K562 (cell line): Measurements from ENCODE around the gene ZNF350. TPM values are rescaled to one million over a fixed set of nuclear protein-coding genes. Genes with fewer than 3 reads are reported as not detected.
A peak's percentile ranks its signal among the peaks of the same experiment; 100 is the strongest.

Source experiments
- ASH1L ChIP-seq: fragments of 450-650 bp; IDR thresholded peaks from 2 replicates; pipeline ENCODE4 v1.6.1; 2018; ENCODE audit warnings: borderline replicate concordance, mild to moderate bottlenecking, low read depth; ENCODE audit not compliant: partially characterized antibody
- CREM ChIP-seq: IDR thresholded peaks from 2 replicates; pipeline ENCODE4 v1.6.1; 2014; ENCODE audit warnings: antibody characterized with exemption, low read depth
- ELF1 ChIP-seq: fragments of 200-800 bp; sonication (Bioruptor generic); IDR thresholded peaks from 2 replicates; pipeline ENCODE4 v1.6.1; 2016; ENCODE audit warnings: missing genetic modification characterization, missing compliant biosample characterization
- ELF2 ChIP-seq: fragments of 250-450 bp; sonication (Bioruptor Pico); IDR thresholded peaks from 2 replicates; pipeline ENCODE4 v1.5.0; 2021; ENCODE audit warnings: mild to moderate bottlenecking
- EP300 ChIP-seq: IDR thresholded peaks from 2 replicates; pipeline ENCODE4 v1.6.1; 2012; ENCODE audit warnings: low read length, improper control_type of control experiment
- FOXJ2 ChIP-seq: fragments of 200-800 bp; sonication (Bioruptor generic); IDR thresholded peaks from 2 replicates; pipeline ENCODE4 v1.6.1; 2016; ENCODE audit warnings: missing genetic modification characterization, missing compliant biosample characterization
- GABPB1 ChIP-seq: sonication (generic); formaldehyde crosslinking; IDR thresholded peaks from 2 replicates; pipeline ENCODE4 v1.8.0; 2022; ENCODE audit warnings: mild to moderate bottlenecking, missing genetic modification reagents
- KLF1 ChIP-seq: fragments of 450-650 bp; IDR thresholded peaks from 2 replicates; pipeline ENCODE4 v1.6.1; 2016; ENCODE audit warnings: missing genetic modification characterization, missing compliant biosample characterization
- L3MBTL2 ChIP-seq: fragments of 450-650 bp; IDR thresholded peaks from 2 replicates; pipeline ENCODE4 v1.6.1; 2016; ENCODE audit warnings: mild to moderate bottlenecking, moderate library complexity
- MED1 ChIP-seq: sonication (generic); formaldehyde crosslinking; IDR thresholded peaks from 2 replicates; pipeline ENCODE4 v1.8.1; 2023; ENCODE audit warnings: missing genetic modification reagents, borderline replicate concordance
- NFYB ChIP-seq: IDR thresholded peaks from 2 replicates; pipeline ENCODE4 v1.6.1; 2011; ENCODE audit warnings: mild to moderate bottlenecking, moderate library complexity; ENCODE audit not compliant: insufficient read length; ENCODE audit errors: extremely low read depth
- NR1H2 ChIP-seq: sonication (generic); formaldehyde crosslinking; IDR thresholded peaks from 2 replicates; pipeline ENCODE4 v1.4.0; 2020; ENCODE audit warnings: mild to moderate bottlenecking, missing genetic modification reagents
- PHF21A ChIP-seq: fragments of 450-650 bp; IDR thresholded peaks from 2 replicates; pipeline ENCODE4 v1.6.1; 2017; ENCODE audit warnings: low read depth, borderline replicate concordance
- POLR3G ChIP-seq: IDR thresholded peaks from 2 replicates; pipeline ENCODE4 v1.6.1; 2011; ENCODE audit not compliant: insufficient read length, insufficient replicate concordance; ENCODE audit errors: extremely low read depth
- RFX7 ChIP-seq: fragments of 250-450 bp; sonication (Bioruptor Pico); IDR thresholded peaks from 2 replicates; pipeline ENCODE4 v1.5.1; 2021; ENCODE audit warnings: mild to moderate bottlenecking
- SIRT6 ChIP-seq: IDR thresholded peaks from one replicate; pipeline ENCODE4 v1.6.1; 2012; ENCODE audit warnings: low read depth, mild to moderate bottlenecking, control low read depth, inconsistent platforms, low read length, moderate library complexity
- SMAD3 ChIP-seq: fragments of 450-650 bp; formaldehyde crosslinking; conservative IDR thresholded peaks from 2 replicates; pipeline ENCODE4 v1.4.0; 2020; ENCODE audit warnings: mild to moderate bottlenecking
- TCF7L2 ChIP-seq: fragments of 150-350 bp; IDR thresholded peaks from 2 replicates; pipeline ENCODE4 v1.6.1; 2016; ENCODE audit warnings: low read depth, mild to moderate bottlenecking, low read length, moderate library complexity
- U2AF1 ChIP-seq: fragments of 200-400 bp; formaldehyde crosslinking; optimal IDR thresholded peaks from 2 replicates; pipeline ENCODE3; 2017; ENCODE audit warnings: mild to moderate bottlenecking, low read depth, low read length, moderate library complexity
- ZNF133 ChIP-seq: fragments of 250-450 bp; sonication (Bioruptor Pico); IDR thresholded peaks from 2 replicates; pipeline ENCODE4 v1.4.0; 2020; ENCODE audit warnings: mild to moderate bottlenecking
- ZNF561 ChIP-seq: fragments of 450-650 bp; formaldehyde crosslinking; conservative IDR thresholded peaks from 2 replicates; pipeline ENCODE4 v1.4.0; 2020; ENCODE audit warnings: mild to moderate bottlenecking, moderate library complexity
- ZNF699 ChIP-seq: fragments of 250-450 bp; sonication (Bioruptor Pico); IDR thresholded peaks from 2 replicates; pipeline ENCODE4 v1.8.0; 2021; ENCODE audit warnings: mild to moderate bottlenecking, moderate library complexity; ENCODE audit not compliant: insufficient replicate concordance
- ZNF79 ChIP-seq: fragments of 250-450 bp; sonication (Bioruptor Pico); IDR thresholded peaks from 2 replicates; pipeline ENCODE4 v1.4.0; 2020; ENCODE audit warnings: low read depth, mild to moderate bottlenecking, moderate library complexity
- polyA plus RNA-seq, 8 experiments: library from polyadenylated mRNA; depleted of rRNA in 4 of 8; stranded (reverse) in 5 of 8; unstranded in 3 of 8; fragments of >200 nt; fragmentation: Nextera tagmentation in 2 of 8; fragmentation: Illumina TruSeq in 1 of 8; extraction: Ambion mirVana in 2 of 8; extraction: Trizol in 1 of 8; gene quantifications; 2 replicates each; pipeline versions ENCODE4 v1.2.1 to v1.2.3, GENCODE V29; 2011 to 2014; ENCODE audit warnings: inconsistent platforms in 1 of 8, missing spikeins in 1 of 8
- total RNA-seq, 7 experiments: library from RNA; depleted of rRNA in 6 of 7; stranded (reverse); fragments of >200 nt in 6 of 7; fragmentation: Illumina TruSeq in 2 of 7; extraction: Trizol in 2 of 7; gene quantifications; 2 replicates each; pipeline versions ENCODE4 v1.2.1 to v1.2.3, GENCODE V29; 2011 to 2021; ENCODE audit warnings: low replicate concordance in 1 of 7
- TF ChIP-seq, protein P1 (sequence below): fragments of 200-800 bp; sonication (Bioruptor generic); IDR thresholded peaks from 2 replicates; pipeline ENCODE4 v1.6.1; 2017; ENCODE audit warnings: missing genetic modification characterization, missing compliant biosample characterization
- TF ChIP-seq, protein P2 (sequence below): fragments of 450-650 bp; formaldehyde crosslinking; conservative IDR thresholded peaks from 2 replicates; pipeline ENCODE4 v1.4.0; 2022; ENCODE audit warnings: mild to moderate bottlenecking, missing genetic modification characterization
- TF ChIP-seq, protein P3 (sequence below): fragments of 250-450 bp; sonication (Bioruptor Pico); IDR thresholded peaks from 2 replicates; pipeline ENCODE4 v1.8.0; 2021; ENCODE audit warnings: moderate library complexity, mild to moderate bottlenecking, inconsistent platforms

Gene ZNF350
- total and polyA plus RNA-seq, 9 of the 15 experiments (the other 6 are each of a cell fraction or from before 2014, with no cell fraction given) = 1.7 to 4.8 (median 2.9) TPM

DNA sequence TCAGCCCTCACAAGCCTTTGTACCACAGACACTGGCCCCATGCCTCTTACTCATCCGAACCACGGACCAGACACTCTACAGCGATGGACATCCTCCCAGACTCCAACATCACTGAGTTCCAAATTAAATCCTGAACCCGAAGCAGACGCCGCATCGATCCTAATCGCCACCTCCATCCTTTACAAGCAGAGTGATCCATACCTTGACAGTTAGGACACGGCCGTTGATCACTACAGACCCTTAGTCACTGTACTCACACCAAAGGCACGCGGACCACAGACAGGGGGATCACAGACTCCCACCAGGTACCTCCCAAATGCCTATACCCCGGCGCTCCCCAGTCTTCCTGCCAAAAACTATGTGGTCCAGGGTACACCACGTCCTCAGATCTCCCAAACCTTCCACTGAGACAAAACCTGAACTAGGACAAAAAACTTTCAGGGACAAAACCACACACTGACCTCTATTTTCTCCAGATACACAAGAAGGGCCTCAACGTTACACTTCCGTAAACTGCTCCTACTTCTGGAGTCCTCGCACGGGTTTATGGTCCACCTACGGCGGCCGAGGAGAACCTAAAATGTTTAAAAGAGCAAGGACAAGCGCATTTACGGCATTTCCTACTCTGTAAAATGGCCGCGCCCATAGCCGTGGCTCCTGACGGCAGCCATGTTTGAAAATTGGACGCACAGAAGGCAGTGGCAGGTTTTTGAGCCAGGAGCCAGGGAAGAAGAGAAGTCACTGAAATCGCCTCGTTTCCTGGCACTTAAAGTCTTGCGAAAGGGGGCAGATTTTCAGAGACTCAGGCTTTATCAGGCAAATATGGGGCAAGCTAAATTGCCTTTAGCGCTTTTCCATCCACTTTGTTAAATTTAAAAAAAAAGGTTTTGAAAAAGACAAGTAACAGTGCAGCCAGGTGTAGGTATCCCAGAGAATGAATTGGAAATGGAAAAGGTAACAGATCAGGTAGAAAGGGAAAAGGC, at the start of gene ZNF350 (continued):
- TF ChIP-seq, protein P1, sequence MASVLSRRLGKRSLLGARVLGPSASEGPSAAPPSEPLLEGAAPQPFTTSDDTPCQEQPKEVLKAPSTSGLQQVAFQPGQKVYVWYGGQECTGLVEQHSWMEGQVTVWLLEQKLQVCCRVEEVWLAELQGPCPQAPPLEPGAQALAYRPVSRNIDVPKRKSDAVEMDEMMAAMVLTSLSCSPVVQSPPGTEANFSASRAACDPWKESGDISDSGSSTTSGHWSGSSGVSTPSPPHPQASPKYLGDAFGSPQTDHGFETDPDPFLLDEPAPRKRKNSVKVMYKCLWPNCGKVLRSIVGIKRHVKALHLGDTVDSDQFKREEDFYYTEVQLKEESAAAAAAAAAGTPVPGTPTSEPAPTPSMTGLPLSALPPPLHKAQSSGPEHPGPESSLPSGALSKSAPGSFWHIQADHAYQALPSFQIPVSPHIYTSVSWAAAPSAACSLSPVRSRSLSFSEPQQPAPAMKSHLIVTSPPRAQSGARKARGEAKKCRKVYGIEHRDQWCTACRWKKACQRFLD (CRISPR knock-in tag) = no peak
- TF ChIP-seq NR1H2 (CRISPR knock-in tag) (no peak), ZNF561 (CRISPR knock-in tag) (no peak), SIRT6 (no peak), NFYB (no peak), RFX7 (CRISPR knock-in tag) (no peak), ZNF133 (no peak), MED1 (no peak), SMAD3 (no peak), U2AF1 (no peak), ELF1 (peak; percentile 93), GABPB1 (CRISPR knock-in tag) (no peak; the same call in 1 of the 2 replicates), FOXJ2 (tag) (peak; percentile 76), ASH1L (peak; percentile 41), ELF2 (CRISPR knock-in tag) (peak; percentile 85), POLR3G (no peak), CREM (peak; percentile 51; the same call in 1 of the 2 replicates), ZNF79 (CRISPR knock-in tag) (no peak), PHF21A (no peak), TCF7L2 (peak; percentile 97), EP300 (no peak), KLF1 (tag) (0 out of 2 replicates have a peak, but pooled peaks have one; percentile 20), L3MBTL2 (0 out of 2 replicates have a peak, but pooled peaks have one; percentile 40), ZNF699 (CRISPR knock-in tag) (no peak)
- TF ChIP-seq, protein P2, sequence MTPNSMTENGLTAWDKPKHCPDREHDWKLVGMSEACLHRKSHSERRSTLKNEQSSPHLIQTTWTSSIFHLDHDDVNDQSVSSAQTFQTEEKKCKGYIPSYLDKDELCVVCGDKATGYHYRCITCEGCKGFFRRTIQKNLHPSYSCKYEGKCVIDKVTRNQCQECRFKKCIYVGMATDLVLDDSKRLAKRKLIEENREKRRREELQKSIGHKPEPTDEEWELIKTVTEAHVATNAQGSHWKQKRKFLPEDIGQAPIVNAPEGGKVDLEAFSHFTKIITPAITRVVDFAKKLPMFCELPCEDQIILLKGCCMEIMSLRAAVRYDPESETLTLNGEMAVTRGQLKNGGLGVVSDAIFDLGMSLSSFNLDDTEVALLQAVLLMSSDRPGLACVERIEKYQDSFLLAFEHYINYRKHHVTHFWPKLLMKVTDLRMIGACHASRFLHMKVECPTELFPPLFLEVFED (CRISPR knock-in tag) = no peak
- TF ChIP-seq, protein P3, sequence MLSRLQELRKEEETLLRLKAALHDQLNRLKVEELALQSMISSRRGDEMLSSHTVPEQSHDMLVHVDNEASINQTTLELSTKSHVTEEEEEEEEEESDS (CRISPR knock-in tag) = no peak
